ENCODE measurements around the gene DZIP1. TPM values are rescaled to one million over a fixed set of nuclear protein-coding genes. Genes with fewer than 3 reads are reported as not detected.
A peak's percentile ranks its signal among the peaks of the same experiment; 100 is the strongest.

DZIP1 gene
- total RNA-seq, 1 donor: 0.27 TPM

- peak in 2 of 3 donors; percentile 77 to 82 for DNase-seq (ENCODE audit: low read depth in 2 of 3, low spot score in 2 of 3)
These were observed 91.7 kb downstream of the DZIP1 start, which contains the start of gene CLDN10 for GRCh38 chr13:95552539-95553441. CLDN10 (plus strand) TSS chr13:95552720; CDS start chr13:95552754, 34 bp downstream.

GRCh38 chr13:95552208-95552538 is 92.3 kb downstream of the DZIP1 start:
- DNase-seq (ENCODE audit: low read depth in 2 of 3, low spot score in 2 of 3): no peak

- DNase-seq (ENCODE audit: low read depth in 2 of 3, low spot score in 2 of 3): no peak
These were observed 96.9 kb downstream of the DZIP1 start for GRCh38 chr13:95547531-95548167.

- DNase-seq (ENCODE audit: low read depth in 2 of 3, low spot score in 2 of 3): no peak
These were observed 97.6 kb downstream of the DZIP1 start for GRCh38 chr13:95546919-95547318.

GRCh38 chr13:95544293-95544692 is 100.2 kb downstream of the DZIP1 start:
- DNase-seq (ENCODE audit: low read depth in 2 of 3, low spot score in 2 of 3): no peak

GRCh38 chr13:95541911-95542474 is 102.5 kb downstream of the DZIP1 start:
- DNase-seq (ENCODE audit: low read depth in 2 of 3, low spot score in 2 of 3): no peak

GRCh38 chr13:95541308-95541707 is 103.2 kb downstream of the DZIP1 start:
- no peak for DNase-seq (ENCODE audit: low read depth in 2 of 3, low spot score in 2 of 3)

- peak in 1 of 3 donors; percentile 24 for DNase-seq (ENCODE audit: low read depth in 2 of 3, low spot score in 2 of 3)
These were observed 103.6 kb downstream of the DZIP1 start for GRCh38 chr13:95540888-95541287.

- peak in 2 of 3 donors; percentile 31 to 69 for DNase-seq (ENCODE audit: low read depth in 2 of 3, low spot score in 2 of 3)
These were observed 107.8 kb downstream of the DZIP1 start for GRCh38 chr13:95536632-95537241.

- DNase-seq (ENCODE audit: low read depth in 2 of 3, low spot score in 2 of 3): no peak
These were observed 109.3 kb downstream of the DZIP1 start for GRCh38 chr13:95535243-95535642.

- no peak for DNase-seq (ENCODE audit: low read depth in 2 of 3, low spot score in 2 of 3)
These were observed 110.9 kb downstream of the DZIP1 start for GRCh38 chr13:95533545-95534160.

- peak in 1 of 3 donors; percentile 37 for DNase-seq (ENCODE audit: low read depth in 2 of 3, low spot score in 2 of 3)
These were observed 114.3 kb downstream of the DZIP1 start for GRCh38 chr13:95530178-95530577.

Other genes with a start within 250 kb of the DZIP1 start
- gene CLDN10, start 92.0 kb downstream of the DZIP1 start, total RNA-seq: 26.1 TPM
- gene DNAJC3, start 32.4 kb upstream of the DZIP1 start, total RNA-seq: 11.8 TPM

Measured in hematopoietic multipotent progenitor cell (in vitro differentiated cells).